Stimulated activated CD8-positive, alpha-beta memory T cell treated with anti-CD3 and anti-CD28 coated beads, Interleukin-12 subunit alpha, Interleukin-12 subunit beta, amount 100 ng/mL, for 24 hours (primary cell): ENCODE measurements around the gene CELF5.

Experiments used
- DNase-seq: peaks from one replicate; pipeline ENCODE4 v3.0.0-alpha.2; 2020; ENCODE audit errors: extremely low read depth

CELF5 gene

DNA sequence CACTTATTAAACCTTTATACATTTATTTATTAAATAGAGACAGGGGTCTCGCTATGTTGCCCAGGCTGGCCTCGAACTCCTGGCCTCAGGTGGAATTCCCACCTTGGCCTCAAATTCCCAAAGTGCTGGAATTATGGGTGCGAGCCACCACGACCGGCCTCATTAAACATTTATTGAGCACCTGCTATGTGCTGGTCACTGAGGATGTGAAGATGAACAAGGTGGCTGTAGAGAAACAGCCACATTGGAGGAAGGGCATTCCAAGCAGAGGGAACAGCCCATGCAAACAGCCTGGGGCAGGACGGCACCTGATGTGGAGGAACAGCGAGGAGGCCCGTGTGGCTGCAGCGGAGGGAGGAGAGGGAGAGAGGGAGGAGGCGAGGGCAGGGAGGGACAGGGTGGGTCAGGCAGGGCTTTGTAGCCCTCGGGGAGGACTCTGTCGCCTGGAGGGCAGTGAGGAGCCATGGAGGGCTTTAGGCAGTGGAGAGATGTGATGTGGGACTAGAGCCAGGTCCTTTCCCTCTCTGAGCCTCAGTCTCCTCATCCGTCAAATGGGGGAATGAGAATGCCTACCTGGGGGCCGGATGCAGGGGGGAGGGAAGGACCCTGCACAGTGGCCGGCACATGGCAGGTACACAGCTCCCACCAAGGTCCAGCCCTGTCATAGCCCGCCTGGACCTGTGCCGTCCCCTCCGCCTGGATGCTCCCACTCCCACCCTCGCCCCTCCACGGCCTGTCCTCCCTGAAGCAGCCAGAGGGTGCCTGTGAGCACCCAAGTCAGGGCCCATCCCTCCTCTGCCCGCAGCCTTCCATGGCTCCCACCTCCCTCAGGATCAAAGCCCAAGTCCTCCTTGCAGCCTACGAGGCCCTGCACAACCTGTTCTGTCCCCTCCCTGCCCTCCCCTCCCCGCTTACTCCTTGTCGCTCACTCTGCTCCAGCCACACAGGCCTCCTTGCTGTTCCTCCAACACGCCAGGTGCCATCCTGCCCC is 120.4 kb downstream of the CELF5 start:
- no peak for DNase-seq

DNA sequence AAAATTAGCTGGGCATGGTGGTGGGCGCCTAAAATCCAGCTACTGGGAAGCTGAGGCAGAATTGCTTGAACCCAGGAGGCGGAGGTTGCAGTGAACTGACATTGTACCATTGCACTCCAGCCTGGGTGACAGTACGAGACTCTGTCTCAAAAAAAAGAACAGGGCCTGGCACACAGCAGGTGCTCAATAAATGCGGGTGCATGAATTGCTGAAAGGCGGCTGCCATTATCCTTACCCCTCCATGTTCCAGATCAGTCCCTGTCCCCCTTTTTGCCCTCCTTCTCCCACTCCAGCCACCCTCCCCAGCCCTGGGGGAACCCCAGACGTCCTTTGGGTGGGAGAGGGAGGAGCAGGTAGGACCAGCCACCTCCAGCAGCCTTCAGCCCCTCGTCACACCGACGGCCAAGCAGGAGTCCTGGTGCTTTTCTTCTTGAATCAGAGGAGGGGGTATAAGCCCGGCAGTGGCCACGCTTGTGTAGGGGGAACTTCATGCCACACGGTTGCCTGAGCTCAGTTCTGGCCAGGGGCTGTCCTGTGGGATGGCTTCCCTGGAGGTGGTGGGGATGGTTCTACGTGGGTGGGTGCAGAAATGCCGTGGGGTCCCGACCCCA is 121.5 kb downstream of the CELF5 start:
- no peak for DNase-seq
